Stimulated activated CD4-positive, alpha-beta T cell treated with anti-CD3 and anti-CD28 coated beads, Interleukin-1b, Interleukin-23, amount 100 ng/mL, for 4 hours (primary cell): ENCODE results near the gene ATP2C2.
"Not testable (repeated sequence)": the region's sequence is repeated elsewhere in the genome, so short reads cannot be mapped to it uniquely, and the experiment has no call there.

Experiments
- DNase-seq, 2 donors: peaks; one replicate each; pipeline ENCODE4 v3.0.0-alpha.2; 2020; ENCODE audit warnings: low read depth in 2 of 2

ATP2C2 gene

DNA sequence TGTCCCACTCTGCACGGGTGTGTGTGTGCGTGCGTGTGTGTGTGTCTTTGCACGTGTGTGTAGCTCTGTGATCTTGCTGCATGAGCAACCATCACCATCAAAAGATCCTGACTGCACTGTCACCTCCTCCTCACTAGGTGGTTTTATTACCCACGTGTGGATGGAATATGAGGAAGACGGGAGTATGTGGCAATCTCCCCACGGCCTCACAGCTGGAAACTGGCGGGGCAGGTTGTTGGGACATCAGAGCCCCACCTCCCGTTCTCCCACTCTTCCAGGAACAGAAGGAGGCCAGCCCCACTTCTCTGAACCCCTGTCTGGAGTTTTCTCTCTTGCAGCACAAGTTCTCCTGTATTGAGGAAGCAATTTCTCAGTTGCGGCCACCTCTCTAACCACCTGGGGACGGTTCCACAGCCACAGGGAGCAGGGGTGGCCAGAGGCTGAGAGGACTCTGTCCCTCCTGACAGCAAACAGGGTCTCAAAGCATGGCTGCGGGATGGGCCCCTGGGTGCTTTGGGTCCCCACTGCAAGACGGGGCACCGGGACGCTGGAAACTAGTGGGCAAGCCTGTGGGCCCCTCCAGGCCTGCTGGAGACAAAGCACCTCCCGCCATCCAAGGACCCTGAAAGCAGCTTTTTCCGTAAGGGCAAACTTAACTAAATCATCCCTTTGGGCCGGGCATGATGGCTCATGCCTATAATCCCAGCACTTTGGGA, 27.9 kb upstream of the ATP2C2 start:
- no peak for DNase-seq

GRCh38 chr16:84341528-84342295, 26.6 kb upstream of the ATP2C2 start:
- DNase-seq = no peak

DNA sequence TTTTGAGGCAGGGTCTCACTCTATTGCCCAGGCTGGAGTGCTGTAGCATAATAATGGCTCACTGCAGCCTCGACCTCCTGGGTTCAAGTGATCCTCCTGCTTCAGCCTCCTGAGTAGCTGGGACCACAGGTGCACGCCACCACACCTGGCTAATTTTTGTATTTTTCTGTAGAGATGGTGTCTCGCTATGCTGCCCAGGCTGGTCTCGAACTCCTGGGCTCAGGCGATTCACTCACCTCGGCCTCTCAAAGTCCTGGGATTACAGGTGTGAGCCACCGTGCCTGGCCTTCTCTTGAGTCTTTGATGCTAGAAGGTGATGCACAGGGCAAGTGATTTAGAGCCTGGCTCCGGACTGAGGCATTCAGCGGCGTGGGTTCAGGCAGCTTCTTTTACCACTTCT, 24.5 kb upstream of the ATP2C2 start:
- not testable (repeated sequence) for DNase-seq

GRCh38 chr16:84344781-84345180, 23.6 kb upstream of the ATP2C2 start:
- no peak for DNase-seq

DNA sequence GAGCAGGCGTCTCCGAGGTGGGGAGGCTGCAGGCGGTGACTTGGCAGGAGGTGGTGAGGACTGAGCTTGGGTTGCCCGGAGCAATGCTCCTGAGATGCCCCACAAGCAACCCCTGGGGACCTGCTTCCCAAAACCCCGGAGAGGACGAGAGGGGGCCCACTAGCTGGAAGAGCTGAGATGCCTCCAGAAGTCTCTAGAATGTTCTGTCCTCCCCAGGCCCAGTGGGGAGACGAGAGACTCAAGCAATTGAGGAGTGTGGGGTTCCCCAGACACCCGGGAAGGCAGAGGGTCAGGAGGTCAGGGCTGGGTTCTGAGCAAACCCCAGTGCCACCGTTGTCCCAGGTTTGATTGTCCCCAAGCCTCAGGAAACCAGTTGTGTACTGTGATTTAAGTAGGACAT, 21.2 kb upstream of the ATP2C2 start:
- no peak for DNase-seq

DNA sequence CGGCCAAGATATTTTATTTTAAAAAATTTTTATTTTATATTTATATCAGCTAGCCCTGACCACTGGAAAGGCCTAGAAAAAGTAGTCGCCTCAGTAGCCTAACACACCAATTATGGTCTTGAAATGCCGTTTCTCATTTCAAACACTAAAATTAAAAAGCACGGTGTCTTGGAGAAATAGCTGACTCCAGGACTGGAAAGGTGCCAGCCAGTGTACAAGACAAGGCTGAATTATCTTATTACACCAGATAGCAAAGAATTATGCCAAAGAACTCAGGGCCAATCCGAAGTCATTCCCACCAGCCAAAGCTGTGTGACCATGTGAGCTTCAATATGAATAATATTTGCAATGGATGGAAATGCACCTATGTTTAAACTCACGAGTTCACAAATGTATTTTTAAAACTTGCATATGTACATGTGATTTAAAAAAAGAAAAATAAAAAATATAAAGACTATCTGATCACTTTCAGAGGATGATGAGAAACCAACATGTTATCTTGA, 19.9 kb upstream of the ATP2C2 start:
- no peak for DNase-seq

DNA sequence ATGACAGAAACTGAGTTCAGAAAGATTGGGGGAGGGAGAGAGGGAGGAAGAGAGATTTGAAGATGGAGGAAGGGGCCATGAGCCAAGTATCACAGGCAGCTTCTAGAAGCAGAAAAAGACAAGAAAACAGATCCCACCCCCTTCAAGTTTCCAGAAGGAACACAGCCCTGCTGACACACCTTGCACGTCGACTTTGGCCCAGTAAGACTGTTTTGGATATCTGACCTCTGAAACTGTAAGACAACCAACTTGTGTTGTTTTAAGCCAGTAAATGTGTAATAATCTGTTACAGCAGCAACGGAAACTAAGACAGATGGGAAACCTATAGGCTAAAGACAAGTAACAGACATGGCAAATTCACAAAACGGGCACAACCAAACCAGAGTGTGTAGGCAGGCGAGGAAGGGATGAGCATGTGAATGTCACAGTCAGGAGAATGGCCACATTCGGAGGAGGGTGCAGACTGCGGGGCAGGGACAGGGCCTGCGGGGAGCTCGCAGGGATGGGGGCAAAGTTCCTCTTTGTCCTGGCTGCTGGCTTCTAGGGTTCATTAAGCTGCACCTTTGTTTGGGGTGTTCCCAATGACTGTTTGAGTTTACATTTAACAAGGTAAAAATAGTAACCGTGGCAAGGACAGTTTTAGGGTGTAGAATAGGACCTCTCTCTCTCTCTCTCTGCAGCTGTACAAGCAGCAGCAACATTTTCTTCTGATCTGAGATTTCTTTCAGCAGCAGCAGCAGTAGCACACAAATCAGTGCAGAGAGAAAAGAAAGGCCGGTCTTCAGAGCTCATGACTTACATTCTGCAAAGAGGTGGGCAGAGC, 18.3 kb upstream of the ATP2C2 start:
- DNase-seq = no peak

GRCh38 chr16:84350685-84351400, 17.5 kb upstream of the ATP2C2 start:
- no peak for DNase-seq

GRCh38 chr16:84351630-84352029, 16.7 kb upstream of the ATP2C2 start:
- no peak for DNase-seq

DNA sequence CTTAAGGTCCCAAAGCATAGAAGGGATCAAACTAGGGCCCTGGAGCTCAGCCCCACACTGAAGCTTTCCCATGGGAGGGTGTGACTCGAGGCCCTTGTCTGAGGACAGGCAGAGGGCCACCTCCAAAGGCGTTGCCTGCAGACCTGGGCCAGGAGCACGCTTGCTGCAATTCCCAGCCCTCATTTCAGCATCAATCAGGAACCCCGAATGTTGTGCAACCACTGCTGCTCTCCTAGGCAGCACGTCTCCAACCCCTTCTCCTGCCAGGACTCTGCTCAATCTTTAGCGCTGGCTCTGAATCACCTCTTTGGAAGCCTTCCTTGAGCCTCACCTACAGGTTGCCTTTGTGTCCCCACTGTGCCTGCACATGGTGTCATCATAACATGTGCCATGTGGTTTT, 14.0 kb upstream of the ATP2C2 start:
- no peak for DNase-seq

DNA sequence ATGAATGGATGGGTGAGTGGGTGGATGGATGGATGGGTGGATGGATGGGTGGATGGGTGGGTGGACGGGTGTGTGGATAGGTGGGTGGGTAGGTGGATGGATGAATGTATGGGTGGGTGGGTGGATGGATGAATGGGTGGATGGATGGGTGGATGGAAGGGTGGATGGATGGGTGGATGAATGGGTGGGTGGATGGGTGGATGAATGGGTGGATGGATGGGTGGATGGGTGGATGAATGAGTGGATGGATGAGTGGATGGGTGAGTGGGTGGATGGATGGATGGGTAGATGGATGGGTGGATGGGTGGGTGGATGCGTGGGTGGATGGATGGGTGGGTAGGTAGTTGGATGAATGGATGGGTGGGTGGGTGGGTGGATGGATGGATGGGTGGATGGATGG, 13.2 kb upstream of the ATP2C2 start:
- no peak for DNase-seq

GRCh38 chr16:84356176-84356575, 12.2 kb upstream of the ATP2C2 start:
- DNase-seq = no peak

- DNase-seq = no peak
Measured at GRCh38 chr16:84356591-84357116, 11.7 kb upstream of the ATP2C2 start.

GRCh38 chr16:84357191-84357651, 11.1 kb upstream of the ATP2C2 start:
- DNase-seq = no peak

- no peak for DNase-seq
Measured at GRCh38 chr16:84358601-84359295, 9.6 kb upstream of the ATP2C2 start.

DNA sequence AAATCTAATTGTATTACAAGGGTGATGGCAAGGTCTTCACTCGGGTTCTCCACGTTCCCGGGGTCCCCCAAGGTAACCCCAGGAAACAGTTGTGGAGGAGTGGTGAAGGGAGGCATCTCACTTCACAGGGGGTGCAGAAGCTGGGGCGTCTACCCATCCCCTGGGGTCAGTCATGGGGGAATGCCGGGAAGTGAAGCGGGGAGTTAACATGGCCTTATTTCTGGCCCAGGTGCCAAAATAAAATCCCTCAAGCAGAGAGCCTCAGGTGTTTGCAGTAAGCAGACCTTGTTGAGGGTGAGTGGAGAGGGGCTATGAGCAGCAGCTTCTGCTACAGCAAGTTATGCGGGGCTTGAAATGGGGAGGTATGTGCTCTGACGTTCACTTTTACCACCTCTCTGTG, 9.0 kb upstream of the ATP2C2 start:
- DNase-seq = no peak

GRCh38 chr16:84360170-84360569, 8.2 kb upstream of the ATP2C2 start:
- no peak for DNase-seq

DNA sequence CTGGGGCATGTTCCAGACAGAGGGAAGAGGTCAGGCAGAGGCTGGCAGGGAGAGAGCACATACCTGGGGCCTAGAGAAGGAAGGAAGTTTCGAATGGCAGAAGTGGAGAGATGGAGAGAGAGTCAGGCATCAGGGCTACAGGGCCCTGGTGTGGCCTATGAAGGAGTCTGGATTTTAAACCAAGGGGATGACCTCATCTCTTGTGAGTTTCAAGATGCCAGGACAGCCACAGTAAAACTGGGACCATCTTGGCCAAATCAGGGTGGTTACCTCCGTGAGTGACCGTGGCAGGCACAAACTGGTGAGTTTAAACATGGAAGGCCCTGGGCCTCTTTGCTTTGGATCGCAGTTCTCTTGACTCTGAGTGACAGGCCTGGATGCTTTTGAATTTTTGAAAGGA, 7.6 kb upstream of the ATP2C2 start:
- DNase-seq = no peak

GRCh38 chr16:84361546-84361945, 6.8 kb upstream of the ATP2C2 start:
- no peak for DNase-seq

- no peak for DNase-seq
Measured at GRCh38 chr16:84362471-84362941, 5.8 kb upstream of the ATP2C2 start.

DNA sequence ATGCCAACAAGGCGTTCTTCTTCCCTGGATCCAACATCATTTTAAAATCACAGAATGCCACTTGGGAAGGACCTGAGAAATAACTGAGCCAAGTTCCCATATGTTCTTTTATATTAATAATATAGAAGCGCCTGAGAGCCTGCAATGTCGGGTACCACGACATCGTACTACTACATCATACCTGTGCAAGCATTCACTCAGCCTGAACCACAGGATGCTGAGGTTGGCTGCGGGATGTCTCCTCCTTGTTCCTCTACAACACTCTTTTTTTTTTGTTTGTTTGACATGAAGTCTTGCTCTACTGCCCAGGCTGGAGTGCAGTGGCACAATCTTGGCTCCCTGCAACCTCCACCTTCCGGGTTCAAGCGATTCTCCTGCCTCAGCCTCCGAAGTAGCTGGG, 2.1 kb upstream of the ATP2C2 start:
- DNase-seq = no peak
